CD4-positive, alpha-beta T cell treated with Interferon gamma for 1 hour (primary cell): ENCODE data around the gene CDK12.
"Not testable (repeated sequence)": the region's sequence is repeated elsewhere in the genome, so short reads cannot be mapped to it uniquely, and the experiment has no call there.

Source experiments
- DNase-seq: peaks from one replicate; pipeline ENCODE4 v3.0.0-alpha.2; 2020

The CDK12 gene

DNA sequence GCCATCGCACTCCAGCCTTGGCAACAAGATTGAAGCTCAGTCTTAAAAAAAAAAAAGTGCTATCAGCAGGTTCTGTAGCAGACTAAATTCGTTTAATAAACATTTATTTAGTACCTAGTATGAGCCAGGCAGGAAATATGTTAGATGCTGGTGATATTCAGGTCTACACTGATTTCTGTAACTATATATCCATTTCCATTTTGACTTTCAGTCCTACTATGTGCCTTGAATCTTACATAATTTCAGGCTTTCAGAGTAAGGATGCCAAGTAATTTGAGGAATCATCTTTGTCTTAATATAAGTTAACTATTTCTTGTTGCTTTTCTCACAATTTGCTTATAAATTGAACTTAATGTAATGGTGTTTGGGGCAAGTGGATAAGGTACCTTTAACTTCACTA is 46.2 kb downstream of the CDK12 start:
- DNase-seq = no peak

GRCh38 chr17:39508987-39509386 is 47.7 kb downstream of the CDK12 start:
- no peak for DNase-seq

DNA sequence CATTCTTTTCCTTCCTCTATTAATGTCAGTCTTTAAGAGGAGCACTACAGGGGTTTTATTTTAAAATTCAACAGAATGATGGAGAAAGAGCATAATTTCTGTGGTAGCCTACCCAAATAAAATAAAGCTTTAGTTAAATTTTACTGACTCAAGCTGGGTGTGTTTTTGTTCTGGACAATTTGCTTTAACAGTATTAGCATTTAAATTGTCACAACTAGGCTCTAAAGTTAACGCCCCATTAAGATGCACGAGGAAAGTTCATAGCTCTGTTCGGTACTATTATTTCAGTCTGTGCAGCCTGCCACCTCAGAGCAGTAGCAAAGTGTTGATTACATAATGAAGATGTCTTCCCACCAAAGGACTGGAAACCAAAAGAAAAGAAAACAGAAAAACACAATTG is 52.0 kb downstream of the CDK12 start:
- DNase-seq = no peak

DNA sequence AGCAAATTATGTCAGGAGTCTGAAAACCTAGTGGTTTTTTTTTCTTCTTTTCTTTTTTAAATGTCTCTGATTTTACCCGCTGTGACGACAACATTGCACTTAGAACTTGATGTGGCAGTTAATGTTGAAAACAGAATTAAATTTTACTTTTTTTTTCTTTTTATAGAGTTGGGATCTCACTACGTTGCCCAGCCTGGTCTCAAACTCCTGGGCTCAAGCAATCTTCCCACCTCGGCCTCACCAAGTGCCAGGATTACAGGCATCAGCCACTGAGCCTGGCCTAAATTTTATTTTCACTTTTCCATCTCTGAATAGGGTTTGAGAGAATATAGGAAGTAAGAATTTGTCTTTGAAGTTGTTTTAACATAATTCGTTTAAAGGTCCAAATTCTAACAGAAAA is 52.6 kb downstream of the CDK12 start:
- no peak for DNase-seq

GRCh38 chr17:39517224-39517623 is 55.9 kb downstream of the CDK12 start:
- no peak for DNase-seq

DNA sequence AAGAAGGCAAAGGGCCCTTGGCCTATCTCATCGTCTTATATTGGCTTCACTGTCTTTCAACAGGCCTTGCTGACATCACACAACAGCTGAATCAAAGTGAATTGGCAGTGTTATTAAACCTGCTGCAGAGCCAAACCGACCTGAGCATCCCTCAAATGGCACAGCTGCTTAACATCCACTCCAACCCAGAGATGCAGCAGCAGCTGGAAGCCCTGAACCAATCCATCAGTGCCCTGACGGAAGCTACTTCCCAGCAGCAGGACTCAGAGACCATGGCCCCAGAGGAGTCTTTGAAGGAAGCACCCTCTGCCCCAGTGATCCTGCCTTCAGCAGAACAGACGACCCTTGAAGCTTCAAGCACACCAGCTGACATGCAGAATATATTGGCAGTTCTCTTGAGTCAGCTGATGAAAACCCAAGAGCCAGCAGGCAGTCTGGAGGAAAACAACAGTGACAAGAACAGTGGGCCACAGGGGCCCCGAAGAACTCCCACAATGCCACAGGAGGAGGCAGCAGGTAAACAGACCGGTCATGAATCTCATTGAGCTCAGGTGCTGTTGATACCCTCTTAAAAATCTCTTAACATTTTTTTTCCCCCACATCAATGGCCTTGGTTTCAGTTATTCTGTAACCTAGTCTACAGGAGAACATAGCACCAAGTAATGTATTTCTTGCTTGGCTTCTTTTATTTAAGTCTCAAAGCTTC is 64.7 kb downstream of the CDK12 start:
- DNase-seq = no peak

DNA sequence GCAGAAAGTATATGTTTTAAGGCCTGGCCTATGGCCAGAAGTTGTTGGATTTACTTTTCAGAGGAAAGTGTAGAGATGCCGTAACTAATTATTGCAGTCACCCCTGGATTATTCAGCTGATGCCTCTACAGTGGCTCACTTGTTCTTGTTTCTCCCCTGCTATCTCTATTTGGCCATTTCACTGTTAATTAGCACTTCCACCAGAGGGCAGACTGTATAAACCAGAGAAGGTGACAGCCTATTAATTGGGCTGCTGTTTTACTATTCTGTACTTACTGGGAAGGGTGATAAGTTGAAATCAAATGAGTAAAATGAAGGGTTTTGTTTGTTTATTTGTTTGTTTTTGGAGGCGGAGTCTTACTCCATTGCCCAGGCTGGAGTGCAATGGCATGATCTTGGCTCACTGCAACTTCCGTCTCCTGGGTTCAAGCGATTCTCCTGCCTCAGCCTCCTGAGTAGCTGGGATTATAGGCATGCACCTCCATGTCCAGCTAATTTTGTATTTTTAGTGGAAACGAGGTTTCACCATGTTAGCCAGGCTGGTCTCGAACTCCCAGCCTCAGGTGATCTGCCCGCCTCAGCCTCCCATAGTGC is 66.0 kb downstream of the CDK12 start:
- DNase-seq = no peak

GRCh38 chr17:39529455-39529854 is 68.2 kb downstream of the CDK12 start:
- no peak for DNase-seq

DNA sequence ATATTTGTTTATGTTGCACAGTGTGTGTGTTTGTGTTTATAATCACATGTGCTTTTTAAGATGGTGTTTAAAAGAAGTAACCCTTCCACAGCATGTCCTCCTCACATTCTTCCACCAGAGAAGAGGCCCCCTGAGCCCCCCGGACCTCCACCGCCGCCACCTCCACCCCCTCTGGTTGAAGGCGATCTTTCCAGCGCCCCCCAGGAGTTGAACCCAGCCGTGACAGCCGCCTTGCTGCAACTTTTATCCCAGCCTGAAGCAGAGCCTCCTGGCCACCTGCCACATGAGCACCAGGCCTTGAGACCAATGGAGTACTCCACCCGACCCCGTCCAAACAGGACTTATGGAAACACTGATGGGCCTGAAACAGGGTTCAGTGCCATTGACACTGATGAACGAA is 69.2 kb downstream of the CDK12 start:
- DNase-seq = no peak

GRCh38 chr17:39531252-39531651 is 70.0 kb downstream of the CDK12 start:
- no peak for DNase-seq

DNA sequence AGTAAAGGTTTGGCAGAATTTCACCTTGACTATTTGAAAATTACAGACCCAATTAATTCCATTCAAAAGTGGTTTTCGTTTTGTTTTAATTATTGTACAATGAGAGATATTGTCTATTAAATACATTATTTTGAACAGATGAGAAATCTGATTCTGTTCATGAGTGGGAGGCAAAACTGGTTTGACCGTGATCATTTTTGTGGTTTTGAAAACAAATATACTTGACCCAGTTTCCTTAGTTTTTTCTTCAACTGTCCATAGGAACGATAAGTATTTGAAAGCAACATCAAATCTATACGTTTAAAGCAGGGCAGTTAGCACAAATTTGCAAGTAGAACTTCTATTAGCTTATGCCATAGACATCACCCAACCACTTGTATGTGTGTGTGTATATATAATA is 72.6 kb downstream of the CDK12 start:
- DNase-seq = no peak

- DNase-seq = no peak
Measured at GRCh38 chr17:39534768-39535405, 73.6 kb downstream of the CDK12 start.

GRCh38 chr17:39536468-39536867 is 75.2 kb downstream of the CDK12 start:
- DNase-seq = no peak

- not testable (repeated sequence) for DNase-seq
Measured at GRCh38 chr17:39537364-39537763, 76.1 kb downstream of the CDK12 start.

DNA sequence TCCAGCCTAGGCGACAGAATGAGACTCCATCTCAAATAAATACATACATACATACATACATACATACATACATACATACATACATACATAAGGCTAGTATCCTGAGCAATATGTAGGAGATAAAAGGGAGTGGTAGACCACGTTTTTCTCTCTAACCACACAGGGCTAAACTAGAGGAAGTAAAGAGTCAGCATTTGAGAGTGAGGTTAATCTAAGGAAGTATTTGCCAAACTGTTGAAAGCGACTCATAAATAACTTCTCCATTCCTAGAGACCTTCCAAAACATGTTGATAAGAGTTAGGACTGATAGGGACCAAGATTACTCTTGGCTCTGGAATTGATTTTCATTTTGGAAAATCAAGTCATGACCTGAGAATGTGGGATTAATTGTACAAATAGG is 77.6 kb downstream of the CDK12 start:
- DNase-seq = no peak

DNA sequence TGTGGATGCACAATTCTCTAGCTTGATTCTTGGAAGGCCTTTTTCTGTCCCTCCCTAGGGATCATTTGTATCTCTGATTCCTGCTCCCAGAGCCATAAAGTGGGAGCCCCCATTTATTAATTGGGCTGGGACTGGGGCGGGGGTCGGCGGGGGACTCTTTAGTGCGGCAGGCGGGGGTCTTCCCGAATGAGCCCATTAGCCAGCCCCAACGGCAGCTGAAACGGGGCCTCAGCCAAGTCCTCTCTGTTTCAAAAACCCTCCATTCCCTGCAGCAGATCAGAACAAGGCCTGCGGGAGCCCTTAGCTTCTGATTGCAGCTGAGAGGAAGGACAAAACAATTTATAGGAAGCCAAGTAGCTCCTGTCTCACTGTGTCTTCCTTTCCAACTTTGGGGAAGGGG is 79.3 kb downstream of the CDK12 start:
- no peak for DNase-seq

- DNase-seq = no peak
Measured at GRCh38 chr17:39541652-39542051, 80.4 kb downstream of the CDK12 start.

DNA sequence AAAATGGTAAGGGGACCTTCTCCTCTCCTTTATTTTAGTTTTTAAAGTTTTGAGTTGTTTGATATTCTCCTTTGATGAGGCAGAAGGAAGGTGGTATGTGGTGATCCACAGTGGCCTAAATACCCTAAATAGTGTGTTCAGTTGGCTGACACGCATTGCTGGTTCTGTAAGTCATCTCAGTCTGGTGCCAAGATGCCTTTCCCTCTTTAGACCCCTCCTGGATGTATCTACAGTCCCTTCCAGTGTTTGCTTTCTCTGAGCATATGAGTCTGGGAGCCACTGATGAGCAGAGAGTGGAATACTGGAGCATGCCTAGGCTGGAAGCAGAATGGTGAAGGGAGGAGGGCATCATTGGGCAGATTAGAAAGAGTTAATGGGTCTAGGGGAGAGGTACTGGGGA is 81.9 kb downstream of the CDK12 start:
- DNase-seq = no peak

- no peak for DNase-seq
Measured at GRCh38 chr17:39543664-39544063, 82.4 kb downstream of the CDK12 start.

- not testable (repeated sequence) for DNase-seq
Measured at GRCh38 chr17:39544361-39544760, 83.1 kb downstream of the CDK12 start.

DNA sequence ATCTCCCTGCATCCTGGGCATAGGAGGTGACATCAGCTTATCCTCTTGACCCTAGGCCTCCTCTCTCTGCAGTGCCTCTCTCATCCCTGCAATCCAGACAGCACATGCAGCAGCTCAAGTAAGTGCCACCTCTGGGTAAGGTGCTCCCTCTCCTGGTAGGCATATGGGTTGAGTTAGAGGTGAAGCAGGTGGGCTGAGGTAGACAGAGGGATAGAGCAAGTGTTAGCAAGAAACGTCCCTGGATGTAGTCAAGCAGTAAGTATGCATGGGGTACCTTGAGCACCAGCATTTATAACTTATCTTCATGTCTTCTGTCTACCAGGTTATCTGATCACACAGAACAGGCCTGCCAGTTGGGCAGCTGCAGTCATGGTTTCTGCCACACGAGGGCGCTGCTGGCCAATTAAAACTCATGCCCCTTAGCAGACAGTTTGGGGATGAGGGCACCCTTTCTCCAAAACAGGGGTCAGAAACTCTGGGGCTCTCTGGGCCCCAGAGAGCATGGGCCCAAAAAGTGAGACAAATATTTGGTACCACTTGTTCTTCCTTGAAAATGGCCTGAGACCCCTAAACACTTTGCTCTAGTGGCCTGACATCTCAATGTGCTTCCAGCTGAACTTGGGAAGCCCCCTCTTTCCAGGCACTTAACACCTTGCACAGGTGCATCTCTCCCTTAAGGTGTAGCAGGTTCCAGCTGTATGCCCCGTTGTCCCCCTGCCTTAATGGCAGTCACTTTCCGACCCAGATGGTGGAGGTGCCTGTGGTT is 86.6 kb downstream of the CDK12 start:
- peak; percentile 67 for DNase-seq

- DNase-seq = no peak
Measured at GRCh38 chr17:39548494-39549225, 87.4 kb downstream of the CDK12 start.
